Neural cell (in vitro differentiated cells): Measurements from ENCODE around the gene CYP8B1.

Experiments
- CTCF ChIP-seq: fragments of 450-650 bp; IDR thresholded peaks from 2 replicates; pipeline ENCODE4 v1.5.1; 2014; ENCODE audit warnings: antibody characterized with exemption, mild to moderate bottlenecking, moderate library complexity; ENCODE audit not compliant: poor library complexity, severe bottlenecking
- EP300 ChIP-seq: fragments of 450-650 bp; conservative IDR thresholded peaks from 2 replicates; pipeline ENCODE4 v1.6.1; 2014; ENCODE audit warnings: antibody characterized with exemption, mild to moderate bottlenecking, moderate library complexity; ENCODE audit not compliant: poor library complexity, severe bottlenecking
- EZH2 ChIP-seq: fragments of 200-600, 300-800 bp; shearing (Covaris generic), sonication (generic); IDR thresholded peaks from 2 replicates; pipeline ENCODE4 v1.6.1; 2014; ENCODE audit warnings: antibody characterized with exemption, low read length, borderline replicate concordance, mild to moderate bottlenecking; ENCODE audit not compliant: insufficient read depth, poor library complexity, severe bottlenecking
- POLR2AphosphoS5 ChIP-seq: IDR thresholded peaks from 2 replicates; pipeline ENCODE4 v1.6.1; 2012
- RAD21 ChIP-seq: fragments of 450-650 bp; conservative IDR thresholded peaks from 2 replicates; pipeline ENCODE4 v1.6.1; 2014; ENCODE audit warnings: antibody characterized with exemption, mild to moderate bottlenecking, moderate library complexity
- REST ChIP-seq: IDR thresholded peaks from 2 replicates; pipeline ENCODE4 v1.6.1; 2012; ENCODE audit warnings: borderline replicate concordance
- TAF1 ChIP-seq: IDR thresholded peaks from 2 replicates; pipeline ENCODE4 v1.6.1; 2012; ENCODE audit warnings: low read depth

GRCh38 chr3:42852441-42852840 lies 23.2 kb downstream of the CYP8B1 start:
- TF ChIP-seq CTCF (no peak), TAF1 (no peak), POLR2AphosphoS5 (no peak), REST (no peak), EZH2 (no peak), EP300 (no peak), RAD21 (no peak)
